ENCODE measurements around the gene EPS8L3.

Gene EPS8L3

GRCh38 chr1:109782927-109783326, 19.2 kb upstream of the EPS8L3 start:
- in situ Hi-C loops (cut with HindIII; ENCODE audit: low pct_unique_long_range_greater_than_20kb, low sequenced_read_pairs), result no loop called here
- no peak for DNase-seq (ENCODE audit: low read depth in 1 of 2, low spot score in 1 of 2)
- no peak for TF ChIP-seq JUND (IDR thresholded peaks at IDR 0.05; ENCODE audit: low read depth)

DNA sequence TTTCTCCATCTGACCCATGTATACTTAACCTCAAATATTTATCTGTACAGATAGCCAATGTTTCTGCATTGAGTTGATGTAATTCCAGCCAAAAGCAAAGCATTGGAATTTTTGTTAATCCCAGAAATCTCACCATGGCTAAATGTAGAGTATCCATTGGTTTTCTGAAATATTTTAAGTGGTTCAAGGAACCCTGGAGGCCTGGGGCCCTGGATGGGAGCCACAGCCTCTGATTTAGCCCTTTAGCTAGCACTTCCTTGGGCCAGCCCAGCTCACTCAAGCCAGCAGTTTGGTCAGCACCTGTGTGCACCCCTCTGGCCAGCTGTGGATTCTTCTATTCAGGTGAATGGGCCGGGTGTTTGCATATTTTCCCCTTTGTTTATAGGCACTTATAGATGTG, 18.8 kb upstream of the EPS8L3 start:
- in situ Hi-C loops (cut with HindIII; ENCODE audit: low pct_unique_long_range_greater_than_20kb, low sequenced_read_pairs), result no loop called here
- no peak for TF ChIP-seq JUND (IDR thresholded peaks at IDR 0.05; ENCODE audit: low read depth)
- peak in 1 of 2 experiments; percentile 14 for DNase-seq (ENCODE audit: low read depth in 1 of 2, low spot score in 1 of 2)

- no peak for TF ChIP-seq JUND (IDR thresholded peaks at IDR 0.05; ENCODE audit: low read depth)
- in situ Hi-C loops (cut with HindIII; ENCODE audit: low pct_unique_long_range_greater_than_20kb, low sequenced_read_pairs), result no loop called here
- DNase-seq (ENCODE audit: low read depth in 1 of 2, low spot score in 1 of 2), result no peak
Measured at GRCh38 chr1:109781806-109782205, 18.1 kb upstream of the EPS8L3 start.

DNA sequence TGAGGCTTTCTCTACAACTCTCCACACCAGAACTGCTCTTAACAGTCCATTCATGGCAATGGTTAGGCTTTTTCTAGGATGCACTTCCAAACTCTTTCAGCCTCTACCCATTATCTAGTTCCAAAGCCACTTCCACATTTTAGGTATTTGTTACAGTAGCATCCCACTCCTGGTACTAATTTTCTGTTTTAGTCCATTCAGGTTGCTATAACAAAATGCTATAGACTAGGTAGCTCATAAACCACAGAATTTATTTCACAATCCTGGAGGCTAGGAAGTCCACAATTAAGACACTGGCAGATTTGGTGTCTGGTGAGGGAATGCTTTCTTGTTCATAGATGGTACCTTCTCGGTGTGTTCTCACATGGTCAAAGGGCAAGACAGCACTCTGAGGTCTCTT, 17.3 kb upstream of the EPS8L3 start:
- TF ChIP-seq JUND (IDR thresholded peaks at IDR 0.05; ENCODE audit: low read depth), result no peak
- DNase-seq (ENCODE audit: low read depth in 1 of 2, low spot score in 1 of 2), result no peak
- in situ Hi-C loops (cut with HindIII; ENCODE audit: low pct_unique_long_range_greater_than_20kb, low sequenced_read_pairs), result no loop called here

GRCh38 chr1:109777980-109778625, 14.4 kb upstream of the EPS8L3 start:
- no peak for DNase-seq (ENCODE audit: low read depth in 1 of 2, low spot score in 1 of 2)
- in situ Hi-C loops (cut with HindIII; ENCODE audit: low pct_unique_long_range_greater_than_20kb, low sequenced_read_pairs), result no loop called here
- TF ChIP-seq JUND (IDR thresholded peaks at IDR 0.05; ENCODE audit: low read depth), result no peak

DNA sequence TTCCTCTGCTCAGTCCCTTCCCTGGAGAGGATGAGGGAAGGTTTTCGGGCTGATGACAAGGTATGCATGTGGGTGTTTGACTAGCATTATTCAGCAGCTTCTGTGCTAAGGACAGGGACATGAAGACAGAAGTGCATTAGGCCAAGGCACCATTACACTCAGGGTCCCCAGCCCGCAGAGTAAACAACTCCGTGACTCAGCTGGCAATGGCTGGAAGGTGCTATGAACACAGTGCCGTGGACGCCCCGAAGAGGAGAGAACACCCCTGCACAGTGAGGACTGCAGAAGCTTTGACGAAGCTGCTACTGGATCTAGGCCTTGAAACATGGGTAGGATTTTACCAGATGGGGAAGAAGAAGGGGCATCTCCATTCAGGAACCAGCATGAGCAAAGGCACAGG, 13.7 kb upstream of the EPS8L3 start:
- in situ Hi-C loops (cut with HindIII; ENCODE audit: low pct_unique_long_range_greater_than_20kb, low sequenced_read_pairs), result no loop called here
- no peak for DNase-seq (ENCODE audit: low read depth in 1 of 2, low spot score in 1 of 2)
- no peak for TF ChIP-seq JUND (IDR thresholded peaks at IDR 0.05; ENCODE audit: low read depth)

DNA sequence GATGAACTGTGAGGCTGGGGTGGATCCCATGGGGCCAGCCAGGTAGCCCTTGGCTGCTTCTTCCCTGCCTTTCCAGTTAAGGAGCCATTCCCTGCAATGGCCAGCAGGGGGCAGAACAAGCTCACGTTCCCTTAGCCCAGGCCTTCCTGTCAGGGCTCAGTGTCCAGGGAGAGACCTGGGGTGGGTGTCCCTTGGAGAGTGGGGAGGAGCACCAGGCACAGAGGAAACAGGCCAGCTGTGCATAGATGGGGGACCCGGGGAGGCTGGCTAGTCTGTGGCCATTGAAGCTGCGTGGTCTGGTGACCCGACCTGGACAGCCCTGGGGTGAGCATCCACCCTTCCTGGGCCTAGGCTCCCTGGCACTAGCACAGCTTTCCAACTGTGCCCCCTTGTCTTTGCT, 13.2 kb upstream of the EPS8L3 start:
- TF ChIP-seq JUND (IDR thresholded peaks at IDR 0.05; ENCODE audit: low read depth), result no peak
- DNase-seq (ENCODE audit: low read depth in 1 of 2, low spot score in 1 of 2), result peak; percentile 30 to 82
- in situ Hi-C loops (cut with HindIII; ENCODE audit: low pct_unique_long_range_greater_than_20kb, low sequenced_read_pairs), result no loop called here

GRCh38 chr1:109776206-109776835, 12.6 kb upstream of the EPS8L3 start:
- in situ Hi-C loops (cut with HindIII; ENCODE audit: low pct_unique_long_range_greater_than_20kb, low sequenced_read_pairs), result no loop called here
- DNase-seq (ENCODE audit: low read depth in 1 of 2, low spot score in 1 of 2), result no peak
- TF ChIP-seq JUND (IDR thresholded peaks at IDR 0.05; ENCODE audit: low read depth), result no peak

- no peak for TF ChIP-seq JUND (IDR thresholded peaks at IDR 0.05; ENCODE audit: low read depth)
- no peak for DNase-seq (ENCODE audit: low read depth in 1 of 2, low spot score in 1 of 2)
- in situ Hi-C loops (cut with HindIII; ENCODE audit: low pct_unique_long_range_greater_than_20kb, low sequenced_read_pairs), result no loop called here
Measured at GRCh38 chr1:109775398-109775797, 11.7 kb upstream of the EPS8L3 start.

- in situ Hi-C loops (cut with HindIII; ENCODE audit: low pct_unique_long_range_greater_than_20kb, low sequenced_read_pairs), result no loop called here
- no peak for TF ChIP-seq JUND (IDR thresholded peaks at IDR 0.05; ENCODE audit: low read depth)
- no peak for DNase-seq (ENCODE audit: low read depth in 1 of 2, low spot score in 1 of 2)
Measured at GRCh38 chr1:109773900-109774485, 10.3 kb upstream of the EPS8L3 start.

DNA sequence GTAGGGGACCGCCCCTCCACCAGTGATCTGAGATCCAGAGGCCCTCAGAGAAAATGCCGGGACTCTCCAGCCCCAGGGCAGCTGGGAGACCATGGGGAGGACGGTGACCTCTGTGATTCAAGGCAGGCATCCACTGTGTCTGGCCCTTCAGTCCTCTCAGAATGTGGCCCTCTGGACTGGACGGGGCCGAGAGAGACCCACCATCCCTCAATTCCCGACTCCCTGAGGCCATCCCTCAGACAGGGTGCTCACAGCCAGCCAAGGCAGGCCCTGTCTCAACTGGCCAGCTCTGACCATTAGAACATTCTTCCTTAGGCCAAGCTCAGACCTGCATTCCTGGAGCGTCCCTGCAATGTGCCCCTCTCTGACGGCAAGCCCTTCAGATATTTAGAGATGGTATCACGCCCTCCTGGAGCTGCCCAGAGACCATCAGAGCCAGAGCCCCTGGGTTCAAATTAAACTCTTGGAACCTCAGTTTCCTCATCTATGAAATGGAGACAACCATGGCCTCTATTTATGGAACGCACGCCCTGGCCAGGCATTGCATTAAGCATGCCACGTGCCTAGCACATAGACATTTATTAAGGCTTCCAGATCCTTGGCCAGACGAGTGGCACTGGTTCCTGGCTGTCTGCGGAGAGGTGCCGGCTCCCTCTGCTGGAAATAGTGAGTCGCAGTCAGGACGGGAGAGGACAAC, 9.6 kb upstream of the EPS8L3 start:
- in situ Hi-C loops (cut with HindIII; ENCODE audit: low pct_unique_long_range_greater_than_20kb, low sequenced_read_pairs), result no loop called here
- TF ChIP-seq JUND (IDR thresholded peaks at IDR 0.05; ENCODE audit: low read depth), result no peak
- DNase-seq (ENCODE audit: low read depth in 1 of 2, low spot score in 1 of 2), result peak; percentile 42 to 92

GRCh38 chr1:109772658-109773202, 9.0 kb upstream of the EPS8L3 start:
- no peak for DNase-seq (ENCODE audit: low read depth in 1 of 2, low spot score in 1 of 2)
- in situ Hi-C loops (cut with HindIII; ENCODE audit: low pct_unique_long_range_greater_than_20kb, low sequenced_read_pairs), result no loop called here
- TF ChIP-seq JUND (IDR thresholded peaks at IDR 0.05; ENCODE audit: low read depth), result no peak
